ENCODE results near the gene RHOBTB3. TPM values are rescaled to one million over a fixed set of nuclear protein-coding genes. Genes with fewer than 3 reads are reported as not detected.

Gene RHOBTB3
- total RNA-seq, 1 experiment from 2014 or later = 84.3 TPM

DNA sequence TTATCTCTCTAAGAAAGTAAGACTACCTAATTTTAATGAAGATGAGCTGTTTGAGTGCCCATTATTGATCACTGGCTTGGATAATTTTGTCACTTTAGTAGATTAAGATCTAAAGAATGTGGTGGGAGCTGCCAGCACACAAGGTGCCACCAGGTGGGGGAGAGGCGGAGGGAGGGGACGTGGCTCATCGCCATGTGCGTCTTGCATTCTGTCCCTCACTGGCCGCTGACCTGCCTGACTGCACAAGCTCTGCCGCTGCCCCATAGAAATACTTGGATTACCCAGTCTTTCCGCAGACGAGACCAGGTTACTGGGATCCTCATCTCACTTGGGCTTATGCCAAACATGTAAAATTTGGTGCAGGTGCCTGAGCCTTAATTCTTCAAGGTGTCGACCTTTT is 37.6 kb downstream of the RHOBTB3 start:
- POLR2A ChIA-PET = no interaction called here
- peaks cover 3 to 7% of the 10 kb centered on the region in 2 experiments; a peak in 3 of 4 replicates for H3K4me1 ChIP-seq (ENCODE audit: control insufficient read depth in 1 of 2, insufficient read depth in 2 of 2, low read length in 2 of 2)
- H3K9ac ChIP-seq (ENCODE audit: low read length) = no peak overlapping the region
- no peak overlapping the region for H3K4me2 ChIP-seq (ENCODE audit: low read length)
- H3K79me2 ChIP-seq (ENCODE audit: insufficient read depth, low read length) = no peaks in the 10 kb centered on the region
- peaks cover 3 to 16% of the 10 kb centered on the region in 2 experiments; a peak in 1 of 4 replicates for H3K36me3 ChIP-seq (ENCODE audit: control insufficient read depth in 1 of 2, insufficient read depth in 2 of 2, low read length in 2 of 2)
- DNase-seq (ENCODE audit: low read depth, low spot score) (no peak), ATAC-seq (no peak)
- intact Hi-C loops (cut with micrococcal nuclease) = no loop called here
- H4K20me1 ChIP-seq (ENCODE audit: insufficient read depth) = no peaks in the 10 kb centered on the region
- H3K27ac ChIP-seq (ENCODE audit: low read depth, low read length) = no peak overlapping the region
- RAD21 ChIA-PET (ENCODE audit: low non-redundant PET in 1 of 2, low total read pairs in 2 of 2, uncharacterized antibody in 2 of 2, unreplicated experiment in 2 of 2) = no interaction called here
- H3K9me2 ChIP-seq (ENCODE audit: insufficient read depth) = no peaks in the 10 kb centered on the region
- H2AFZ ChIP-seq (ENCODE audit: low read depth, low read length, poor library complexity, severe bottlenecking) = no peak overlapping the region
- H3K4me3 ChIP-seq (replicated peaks in 1 of 2; ENCODE audit: low read depth in 1 of 2, low read length in 2 of 2) = no peak overlapping the region
- H3K27me3 ChIP-seq (ENCODE audit: insufficient read depth, low read length) = no peaks in the 10 kb centered on the region
- no TSS peak for BruUV-seq (replicated peaks)
- TF ChIP-seq FOSL1 (IDR thresholded peaks at IDR 0.05; ENCODE audit: low read depth) (no peak), JUND (IDR thresholded peaks at IDR 0.05) (no peak), POLR2AphosphoS5 (IDR thresholded peaks at IDR 0.05; ENCODE audit: low read depth, low read length) (no peak), EZH2 (IDR thresholded peaks at IDR 0.05) (no peak), TCF7L2 (IDR thresholded peaks at IDR 0.05; ENCODE audit: borderline replicate concordance, extremely low read depth, insufficient read depth, insufficient read length) (no peak)
- H3K9me3 ChIP-seq (ENCODE audit: control insufficient read depth in 1 of 2, insufficient read depth in 1 of 2, low read depth in 1 of 2, low read length in 2 of 2) = no peaks in the 10 kb centered on the region
- CTCF ChIA-PET = interaction anchor here (4.3 kb wide), 1 partner anchor 13 kb away, joined by 21 read pairs; no protein-coding TSS in a partner anchor

- BruUV-seq (replicated peaks) = no TSS peak
- Histone ChIP-seq H3K4me2 (ENCODE audit: low read length) (no peak overlapping the region), H3K79me2 (ENCODE audit: insufficient read depth, low read length) (no peaks in the 10 kb centered on the region), H3K27me3 (ENCODE audit: insufficient read depth, low read length) (no peaks in the 10 kb centered on the region), H4K20me1 (ENCODE audit: insufficient read depth) (no peaks in the 10 kb centered on the region), H3K9me3 (ENCODE audit: control insufficient read depth in 1 of 2, insufficient read depth in 1 of 2, low read depth in 1 of 2, low read length in 2 of 2) (no peaks in the 10 kb centered on the region), H3K4me1 (ENCODE audit: control insufficient read depth in 1 of 2, insufficient read depth in 2 of 2, low read length in 2 of 2) (peaks cover 6 to 8% of the 10 kb centered on the region in 2 experiments; a peak in 3 of 4 replicates), H2AFZ (ENCODE audit: low read depth, low read length, poor library complexity, severe bottlenecking) (no peak overlapping the region), H3K27ac (ENCODE audit: low read depth, low read length) (no peak overlapping the region), H3K9ac (ENCODE audit: low read length) (no peak overlapping the region), H3K36me3 (ENCODE audit: control insufficient read depth in 1 of 2, insufficient read depth in 2 of 2, low read length in 2 of 2) (peaks cover 3 to 11% of the 10 kb centered on the region in 2 experiments; a peak in 1 of 4 replicates), H3K9me2 (ENCODE audit: insufficient read depth) (no peaks in the 10 kb centered on the region), H3K4me3 (replicated peaks in 1 of 2; ENCODE audit: low read depth in 1 of 2, low read length in 2 of 2) (no peak overlapping the region)
- ATAC-seq = no peak
- CTCF ChIA-PET = interaction anchor here (4.3 kb wide), 1 partner anchor 10 kb away, joined by 21 read pairs; no protein-coding TSS in a partner anchor
- RAD21 ChIA-PET (ENCODE audit: low non-redundant PET in 1 of 2, low total read pairs in 2 of 2, uncharacterized antibody in 2 of 2, unreplicated experiment in 2 of 2) = no interaction called here
- intact Hi-C loops (cut with micrococcal nuclease) = no loop called here
- TF ChIP-seq SRF (IDR thresholded peaks at IDR 0.05; ENCODE audit: low read depth) (no peak), EZH2phosphoT487 (IDR thresholded peaks at IDR 0.05; ENCODE audit: borderline replicate concordance) (no peak)
- POLR2A ChIA-PET = no interaction called here
- no peak for DNase-seq (ENCODE audit: low read depth, low spot score)
Measured at GRCh38 chr5:95770830-95771708, 39.9 kb downstream of the RHOBTB3 start.
